ENCODE measurements around the gene NFXL1. TPM values are rescaled to one million over a fixed set of nuclear protein-coding genes. Genes with fewer than 3 reads are reported as not detected.

Gene NFXL1
- total RNA-seq, 1 donor from 2014 or later = 32.5 TPM

- Mint-ChIP-seq H3K4me3 (no peak overlapping the region), H3K36me3 (peaks cover 3% of the 10 kb centered on the region), H3K27ac (no peak overlapping the region), H3K27me3 (peaks cover 2% of the 10 kb centered on the region), H3K9me3 (peaks cover 7% of the 10 kb centered on the region), H3K4me1 (ENCODE audit: unreplicated experiment) (peaks cover 7% of the 10 kb centered on the region)
- no peak for DNase-seq (ENCODE audit: extremely low spot score, unreplicated experiment)
- no peak for TF ChIP-seq CTCF (conservative IDR thresholded peaks at IDR 0.05)
These were observed 95.2 kb downstream of the NFXL1 start for GRCh38 chr4:47819178-47819577.

GRCh38 chr4:47817275-47817674 lies 97.1 kb downstream of the NFXL1 start:
- no peak for TF ChIP-seq CTCF (conservative IDR thresholded peaks at IDR 0.05)
- Mint-ChIP-seq H3K9me3 (peaks cover 7% of the 10 kb centered on the region), H3K27me3 (peaks cover 2% of the 10 kb centered on the region)

GRCh38 chr4:47816748-47817147 lies 97.6 kb downstream of the NFXL1 start:
- H3K27ac Mint-ChIP-seq = no peak overlapping the region
- TF ChIP-seq CTCF (conservative IDR thresholded peaks at IDR 0.05) = no peak
- no peak overlapping the region for H3K4me3 Mint-ChIP-seq
- peaks cover 7% of the 10 kb centered on the region for H3K9me3 Mint-ChIP-seq
- H3K36me3 Mint-ChIP-seq = no peaks in the 10 kb centered on the region
- H3K27me3 Mint-ChIP-seq = peaks cover 2% of the 10 kb centered on the region
- no peak for DNase-seq (ENCODE audit: extremely low spot score, unreplicated experiment)
- peaks cover 10% of the 10 kb centered on the region for H3K4me1 Mint-ChIP-seq (ENCODE audit: unreplicated experiment)

More at GRCh38 chr4:47817275-47817674, 97.1 kb downstream of the NFXL1 start:
- Mint-ChIP-seq H3K36me3 (no peaks in the 10 kb centered on the region), H3K4me1 (ENCODE audit: unreplicated experiment) (peaks cover 10% of the 10 kb centered on the region), H3K27ac (no peak overlapping the region), H3K4me3 (no peak overlapping the region)
- DNase-seq (ENCODE audit: extremely low spot score, unreplicated experiment) = no peak

GRCh38 chr4:47814618-47815295 lies 99.6 kb downstream of the NFXL1 start:
- H3K27me3 Mint-ChIP-seq = no peaks in the 10 kb centered on the region
- DNase-seq (ENCODE audit: extremely low spot score, unreplicated experiment) = no peak
- H3K4me3 Mint-ChIP-seq = no peak overlapping the region
- no peak overlapping the region for H3K27ac Mint-ChIP-seq
- H3K9me3 Mint-ChIP-seq = peaks cover 7% of the 10 kb centered on the region
- no peaks in the 10 kb centered on the region for H3K36me3 Mint-ChIP-seq
- H3K4me1 Mint-ChIP-seq (ENCODE audit: unreplicated experiment) = peaks cover 10% of the 10 kb centered on the region
- no peak for TF ChIP-seq CTCF (conservative IDR thresholded peaks at IDR 0.05)

GRCh38 chr4:47809654-47810203 lies 104.7 kb downstream of the NFXL1 start:
- TF ChIP-seq CTCF (conservative IDR thresholded peaks at IDR 0.05) = no peak
- H3K27me3 Mint-ChIP-seq = no peaks in the 10 kb centered on the region
- no peak overlapping the region for H3K4me3 Mint-ChIP-seq
- no peaks in the 10 kb centered on the region for H3K9me3 Mint-ChIP-seq
- DNase-seq (ENCODE audit: extremely low spot score, unreplicated experiment) = no peak
- peaks cover 3% of the 10 kb centered on the region for H3K36me3 Mint-ChIP-seq
- peaks cover 9% of the 10 kb centered on the region for H3K4me1 Mint-ChIP-seq (ENCODE audit: unreplicated experiment)
- H3K27ac Mint-ChIP-seq = no peak overlapping the region
